ENCODE measurements around the gene NOTCH1.

Gene NOTCH1

GRCh38 chr9:136527721-136528710 lies 17.8 kb downstream of the NOTCH1 start:
- DNase-seq: no peak
- no peaks in the 10 kb centered on the region for H3K36me3 ChIP-seq (replicated peaks; ENCODE audit: insufficient read depth, low read length)
- H3K9me3 ChIP-seq (replicated peaks; ENCODE audit: insufficient read depth, low read length): no peaks in the 10 kb centered on the region
- no peaks in the 10 kb centered on the region for H4K20me1 ChIP-seq (ENCODE audit: insufficient read depth, low read length)
- no peak overlapping the region for H3K27ac ChIP-seq (ENCODE audit: low read length)
- H2AFZ ChIP-seq (ENCODE audit: low read length): no peak overlapping the region
- no peak overlapping the region for H3K4me2 ChIP-seq (ENCODE audit: low read depth, low read length)
- TF ChIP-seq, protein P1, sequence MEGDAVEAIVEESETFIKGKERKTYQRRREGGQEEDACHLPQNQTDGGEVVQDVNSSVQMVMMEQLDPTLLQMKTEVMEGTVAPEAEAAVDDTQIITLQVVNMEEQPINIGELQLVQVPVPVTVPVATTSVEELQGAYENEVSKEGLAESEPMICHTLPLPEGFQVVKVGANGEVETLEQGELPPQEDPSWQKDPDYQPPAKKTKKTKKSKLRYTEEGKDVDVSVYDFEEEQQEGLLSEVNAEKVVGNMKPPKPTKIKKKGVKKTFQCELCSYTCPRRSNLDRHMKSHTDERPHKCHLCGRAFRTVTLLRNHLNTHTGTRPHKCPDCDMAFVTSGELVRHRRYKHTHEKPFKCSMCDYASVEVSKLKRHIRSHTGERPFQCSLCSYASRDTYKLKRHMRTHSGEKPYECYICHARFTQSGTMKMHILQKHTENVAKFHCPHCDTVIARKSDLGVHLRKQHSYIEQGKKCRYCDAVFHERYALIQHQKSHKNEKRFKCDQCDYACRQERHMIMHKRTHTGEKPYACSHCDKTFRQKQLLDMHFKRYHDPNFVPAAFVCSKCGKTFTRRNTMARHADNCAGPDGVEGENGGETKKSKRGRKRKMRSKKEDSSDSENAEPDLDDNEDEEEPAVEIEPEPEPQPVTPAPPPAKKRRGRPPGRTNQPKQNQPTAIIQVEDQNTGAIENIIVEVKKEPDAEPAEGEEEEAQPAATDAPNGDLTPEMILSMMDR (IDR thresholded peaks at IDR 0.05; ENCODE audit: low read length): no peak
- TF ChIP-seq EZH2 (optimal IDR thresholded peaks at IDR 0.05; ENCODE audit: low read depth, low read length) (no peak), EZH2phosphoT487 (IDR thresholded peaks at IDR 0.05; ENCODE audit: low read length) (no peak)
- no peak overlapping the region for H3K4me3 ChIP-seq (ENCODE audit: low read length)
- H3K27me3 ChIP-seq (replicated peaks; ENCODE audit: insufficient read depth, low read length): no peaks in the 10 kb centered on the region
- no peak overlapping the region for H3K9ac ChIP-seq (ENCODE audit: low read length)
- no peaks in the 10 kb centered on the region for H3K4me1 ChIP-seq (ENCODE audit: low read length)
- peaks cover 85% of the 10 kb centered on the region for H3K79me2 ChIP-seq (ENCODE audit: low read length)
- no peaks in the 10 kb centered on the region for H3F3A ChIP-seq (ENCODE audit: insufficient read depth, low read length)
- no peaks in the 10 kb centered on the region for H3K9me2 ChIP-seq (replicated peaks; ENCODE audit: insufficient read depth, low read length)

DNA sequence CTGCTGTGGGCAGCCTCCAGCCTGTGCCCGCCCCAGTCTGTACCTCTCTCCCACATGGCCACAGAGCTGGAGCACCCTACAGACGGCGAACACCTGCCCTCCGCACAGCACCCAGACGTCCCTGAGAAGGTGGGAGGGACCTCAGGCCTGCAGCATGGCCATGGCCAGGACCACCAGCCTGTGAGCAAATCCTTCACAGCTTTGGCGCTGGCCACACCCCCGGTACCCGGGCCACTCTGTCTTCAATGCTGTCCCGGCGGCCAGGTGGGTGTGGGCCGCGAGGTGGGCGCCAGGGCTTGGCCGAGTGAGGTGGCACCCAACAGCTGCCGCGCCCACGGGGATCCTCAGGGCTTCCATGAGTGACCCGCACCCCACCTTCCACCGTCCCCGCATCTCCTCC lies 18.7 kb downstream of the NOTCH1 start:
- H4K20me1 ChIP-seq (ENCODE audit: insufficient read depth, low read length): no peaks in the 10 kb centered on the region
- H3F3A ChIP-seq (ENCODE audit: insufficient read depth, low read length): no peaks in the 10 kb centered on the region
- no peak overlapping the region for H3K4me3 ChIP-seq (ENCODE audit: low read length)
- H3K4me2 ChIP-seq (ENCODE audit: low read depth, low read length): no peak overlapping the region
- peaks cover 76% of the 10 kb centered on the region for H3K79me2 ChIP-seq (ENCODE audit: low read length)
- H3K9me2 ChIP-seq (replicated peaks; ENCODE audit: insufficient read depth, low read length): no peaks in the 10 kb centered on the region
- H3K36me3 ChIP-seq (replicated peaks; ENCODE audit: insufficient read depth, low read length): no peaks in the 10 kb centered on the region
- TF ChIP-seq EZH2phosphoT487 (IDR thresholded peaks at IDR 0.05; ENCODE audit: low read length) (no peak), EZH2 (optimal IDR thresholded peaks at IDR 0.05; ENCODE audit: low read depth, low read length) (no peak)
- TF ChIP-seq, protein P1 (IDR thresholded peaks at IDR 0.05; ENCODE audit: low read length): no peak
- H3K27me3 ChIP-seq (replicated peaks; ENCODE audit: insufficient read depth, low read length): no peaks in the 10 kb centered on the region
- H3K4me1 ChIP-seq (ENCODE audit: low read length): no peaks in the 10 kb centered on the region
- no peak for DNase-seq
- H3K9me3 ChIP-seq (replicated peaks; ENCODE audit: insufficient read depth, low read length): no peaks in the 10 kb centered on the region
- H3K9ac ChIP-seq (ENCODE audit: low read length): no peak overlapping the region
- H2AFZ ChIP-seq (ENCODE audit: low read length): no peak overlapping the region
- no peak overlapping the region for H3K27ac ChIP-seq (ENCODE audit: low read length)

- no peak for DNase-seq
- Histone ChIP-seq H3K4me3 (ENCODE audit: low read length) (no peak overlapping the region), H3F3A (ENCODE audit: insufficient read depth, low read length) (no peaks in the 10 kb centered on the region), H3K9me2 (replicated peaks; ENCODE audit: insufficient read depth, low read length) (no peaks in the 10 kb centered on the region), H2AFZ (ENCODE audit: low read length) (no peak overlapping the region), H3K27ac (ENCODE audit: low read length) (no peak overlapping the region), H3K79me2 (ENCODE audit: low read length) (peaks cover 71% of the 10 kb centered on the region), H3K36me3 (replicated peaks; ENCODE audit: insufficient read depth, low read length) (no peaks in the 10 kb centered on the region), H3K4me2 (ENCODE audit: low read depth, low read length) (no peak overlapping the region), H4K20me1 (ENCODE audit: insufficient read depth, low read length) (no peaks in the 10 kb centered on the region), H3K4me1 (ENCODE audit: low read length) (no peaks in the 10 kb centered on the region), H3K9ac (ENCODE audit: low read length) (no peak overlapping the region), H3K27me3 (replicated peaks; ENCODE audit: insufficient read depth, low read length) (no peaks in the 10 kb centered on the region), H3K9me3 (replicated peaks; ENCODE audit: insufficient read depth, low read length) (no peaks in the 10 kb centered on the region)
- TF ChIP-seq EZH2 (optimal IDR thresholded peaks at IDR 0.05; ENCODE audit: low read depth, low read length) (no peak), EZH2phosphoT487 (IDR thresholded peaks at IDR 0.05; ENCODE audit: low read length) (no peak)
- TF ChIP-seq, protein P1 (IDR thresholded peaks at IDR 0.05; ENCODE audit: low read length): no peak
Observed at GRCh38 chr9:136526625-136527066, 19.2 kb downstream of the NOTCH1 start.
